Suprapubic skin (tissue), 4 donors: ENCODE results near the gene ZFP1. TPM values are rescaled to one million over a fixed set of nuclear protein-coding genes. Genes with fewer than 3 reads are reported as not detected.
"Not testable (repeated sequence)": the region's sequence is repeated elsewhere in the genome, so short reads cannot be mapped to it uniquely, and the experiment has no call there.

Experiments
- DNase-seq, 2 donors: peaks; one replicate each; pipeline ENCODE4 v3.0.0-alpha.2; 2019; ENCODE audit warnings: low spot score in 2 of 2
- H3K27ac ChIP-seq: fragments of 200-600 bp; sonication (generic); one replicate; pipeline ENCODE4 v1.5.1; 2019
- H3K27me3 ChIP-seq: fragments of 200-600 bp; sonication (generic); one replicate; pipeline ENCODE4 v1.5.1; 2019
- H3K36me3 ChIP-seq: fragments of 200-600 bp; sonication (generic); one replicate; pipeline ENCODE4 v1.5.1; 2019
- H3K4me1 ChIP-seq: fragments of 200-600 bp; sonication (generic); one replicate; pipeline ENCODE4 v1.5.1; 2019
- H3K4me3 ChIP-seq: fragments of 200-600 bp; sonication (generic); one replicate; pipeline ENCODE4 v1.5.1; 2019; ENCODE audit warnings: mild to moderate bottlenecking
- H3K9me3 ChIP-seq: fragments of 200-600 bp; sonication (generic); one replicate; pipeline ENCODE4 v1.5.1; 2019
- EP300 ChIP-seq: sonication (generic); formaldehyde crosslinking; IDR thresholded peaks from one replicate; pipeline ENCODE4 v1.6.1; 2017; ENCODE audit warnings: antibody characterized with exemption
- POLR2A ChIP-seq, 2 donors: fragments of 450-650 bp; IDR thresholded peaks; one replicate each; pipeline ENCODE4 v1.6.1; 2017; ENCODE audit warnings: antibody characterized with exemption in 2 of 2, mild to moderate bottlenecking in 2 of 2, moderate library complexity in 2 of 2
- POLR2AphosphoS5 ChIP-seq, 3 donors: sonication (generic); formaldehyde crosslinking; IDR thresholded peaks; one replicate each; pipeline ENCODE4 v1.6.1; 2017; ENCODE audit warnings: antibody characterized with exemption in 3 of 3
- WGBS: methylation state at CpG from one replicate; pipeline ENCODE4 v1.1.5; 2018; 5-methylcytosine and 5-hydroxymethylcytosine counted together
- total RNA-seq, 4 donors: library from RNA; depleted of rRNA; stranded (reverse); fragments of >200 nt; gene quantifications; one replicate each; pipeline ENCODE4 v1.1.0, GENCODE V29; 2016
- TF ChIP-seq, protein P1 (sequence below), 2 donors: fragments of 200-600 bp in 1 of 2; fragments of 450-650 bp in 1 of 2; sonication (generic) in 1 of 2; IDR thresholded peaks; one replicate each; pipeline ENCODE4 v1.5.1; 2016 to 2019; ENCODE audit warnings: antibody characterized with exemption in 2 of 2, mild to moderate bottlenecking in 1 of 2, moderate library complexity in 1 of 2

Gene ZFP1
- total RNA-seq, 4 donors from 2014 or later, result 4.4 to 8.7 (median 6.8) TPM

DNA sequence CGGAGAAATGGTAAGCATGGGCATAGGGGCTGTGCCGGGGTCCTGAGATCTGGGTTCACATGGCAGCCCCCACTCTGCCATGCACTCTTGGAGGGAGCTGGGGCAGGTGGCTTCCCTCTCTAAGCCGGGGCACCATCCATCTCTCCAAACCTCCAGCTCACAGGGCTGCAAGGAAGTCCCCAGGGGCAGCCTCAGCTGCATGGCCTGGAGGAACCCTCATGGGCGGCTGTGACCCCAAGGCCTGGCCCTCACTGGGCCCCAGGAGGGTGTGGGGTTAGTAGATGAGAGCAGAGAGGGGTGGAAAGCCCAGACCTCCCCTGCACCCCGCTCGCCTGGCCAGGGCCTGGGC lies 56.1 kb downstream of the ZFP1 start:
- Histone ChIP-seq H3K27ac (no peak overlapping the region), H3K36me3 (no peaks in the 10 kb centered on the region), H3K27me3 (no peaks in the 10 kb centered on the region), H3K9me3 (no peaks in the 10 kb centered on the region), H3K4me3 (no peak overlapping the region), H3K4me1 (peaks cover 5% of the 10 kb centered on the region)
- DNase-seq, result peak in 1 of 2 donors; percentile 37
- TF ChIP-seq POLR2A (IDR thresholded peaks at IDR 0.05), result no peak
- TF ChIP-seq POLR2AphosphoS5 (IDR thresholded peaks at IDR 0.05), result no peak
- no peak for TF ChIP-seq EP300
- TF ChIP-seq, protein P1, sequence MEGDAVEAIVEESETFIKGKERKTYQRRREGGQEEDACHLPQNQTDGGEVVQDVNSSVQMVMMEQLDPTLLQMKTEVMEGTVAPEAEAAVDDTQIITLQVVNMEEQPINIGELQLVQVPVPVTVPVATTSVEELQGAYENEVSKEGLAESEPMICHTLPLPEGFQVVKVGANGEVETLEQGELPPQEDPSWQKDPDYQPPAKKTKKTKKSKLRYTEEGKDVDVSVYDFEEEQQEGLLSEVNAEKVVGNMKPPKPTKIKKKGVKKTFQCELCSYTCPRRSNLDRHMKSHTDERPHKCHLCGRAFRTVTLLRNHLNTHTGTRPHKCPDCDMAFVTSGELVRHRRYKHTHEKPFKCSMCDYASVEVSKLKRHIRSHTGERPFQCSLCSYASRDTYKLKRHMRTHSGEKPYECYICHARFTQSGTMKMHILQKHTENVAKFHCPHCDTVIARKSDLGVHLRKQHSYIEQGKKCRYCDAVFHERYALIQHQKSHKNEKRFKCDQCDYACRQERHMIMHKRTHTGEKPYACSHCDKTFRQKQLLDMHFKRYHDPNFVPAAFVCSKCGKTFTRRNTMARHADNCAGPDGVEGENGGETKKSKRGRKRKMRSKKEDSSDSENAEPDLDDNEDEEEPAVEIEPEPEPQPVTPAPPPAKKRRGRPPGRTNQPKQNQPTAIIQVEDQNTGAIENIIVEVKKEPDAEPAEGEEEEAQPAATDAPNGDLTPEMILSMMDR (IDR thresholded peaks at IDR 0.05), result no peak
- WGBS, result no CpG with 5 or more reads among the region's 6 CpGs

DNA sequence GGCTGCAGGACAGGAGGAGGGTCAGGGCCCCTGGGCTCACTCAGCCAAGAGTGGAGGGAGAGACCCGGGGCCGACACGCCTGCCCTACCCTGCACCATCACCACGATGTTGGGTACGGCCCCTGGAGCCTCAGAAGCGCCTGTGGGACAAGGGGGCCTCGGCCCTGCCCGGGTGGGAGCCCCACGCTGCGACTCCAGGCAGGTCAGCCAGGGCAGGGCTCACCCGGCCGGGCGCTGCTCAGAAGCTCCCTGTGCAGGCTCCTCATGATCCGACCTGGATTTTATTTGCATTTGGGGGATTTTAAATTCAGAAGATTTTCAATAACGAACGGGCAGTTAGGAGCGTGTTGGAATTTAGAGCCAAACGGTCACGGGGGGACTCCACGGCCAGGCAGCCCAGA lies 56.6 kb downstream of the ZFP1 start:
- H3K36me3 ChIP-seq, H3K4me1 ChIP-seq, H3K4me3 ChIP-seq, H3K27me3 ChIP-seq, H3K27ac ChIP-seq, H3K9me3 ChIP-seq, DNase-seq: not testable (repeated sequence)
- WGBS, result no CpG with 5 or more reads among the region's 20 CpGs

DNA sequence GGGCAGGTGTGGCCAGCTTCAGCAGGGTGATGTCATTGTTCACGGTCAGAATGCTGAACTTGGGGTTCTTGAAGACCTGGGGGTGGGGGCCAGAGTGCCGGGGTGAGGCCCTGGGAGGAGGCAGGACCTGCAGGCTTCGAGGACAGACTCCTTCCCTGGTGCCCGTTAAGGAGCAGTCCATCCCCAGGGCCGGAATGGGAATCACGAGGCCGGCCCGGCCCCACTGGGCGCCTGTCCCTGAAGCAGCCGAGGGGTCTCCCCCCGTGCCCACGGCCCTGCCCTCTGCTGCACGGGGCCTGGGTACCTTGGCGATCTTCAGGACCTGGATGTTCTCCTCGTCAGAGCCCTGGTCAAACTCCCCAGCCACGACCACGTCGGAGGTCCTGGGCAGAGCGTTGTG lies 57.1 kb downstream of the ZFP1 start:
- not testable (repeated sequence) for H3K4me3 ChIP-seq, H3K27me3 ChIP-seq, H3K36me3 ChIP-seq, H3K9me3 ChIP-seq, DNase-seq, H3K4me1 ChIP-seq, H3K27ac ChIP-seq
- no CpG with 5 or more reads among the region's 19 CpGs for WGBS

DNA sequence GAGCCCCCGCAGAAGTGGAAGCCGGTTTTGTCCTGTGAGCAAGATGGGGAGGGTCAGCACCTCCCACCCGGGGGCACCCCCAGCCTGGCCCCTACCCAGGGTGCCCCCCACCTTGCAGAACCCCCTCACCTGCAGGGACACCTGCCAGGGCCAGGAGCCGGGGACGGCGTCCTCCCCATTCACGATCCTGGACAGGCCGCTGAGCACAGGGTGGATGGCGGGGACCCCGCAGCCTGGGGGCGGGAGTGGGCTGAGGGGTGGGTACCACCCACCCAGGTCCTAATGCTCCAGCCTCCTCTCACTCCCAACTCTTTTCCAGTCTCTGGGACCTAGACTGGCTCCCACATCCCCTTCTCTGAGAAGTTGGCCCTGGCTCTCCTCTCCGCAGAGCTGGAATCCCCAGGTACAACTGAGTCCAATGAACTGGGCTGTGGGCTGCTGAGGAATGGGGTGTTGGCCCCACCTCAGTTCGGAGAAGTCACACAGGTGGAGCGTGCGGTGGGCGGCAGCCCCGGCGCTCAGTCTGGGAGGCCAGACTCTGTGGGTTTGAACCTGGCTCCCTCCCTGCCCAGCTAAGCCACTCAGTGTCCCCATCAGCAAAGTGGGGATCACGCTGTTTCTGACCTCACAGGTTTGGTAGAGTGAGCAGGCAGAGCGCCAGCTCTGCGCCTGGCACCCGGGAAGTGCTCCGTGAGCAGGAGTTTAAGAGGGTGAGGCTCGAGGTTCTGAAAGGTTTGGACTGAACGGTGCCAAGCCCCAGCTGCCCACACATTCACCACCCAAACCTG lies 57.8 kb downstream of the ZFP1 start:
- not testable (repeated sequence) for H3K27me3 ChIP-seq, H3K36me3 ChIP-seq, DNase-seq, H3K9me3 ChIP-seq, H3K4me1 ChIP-seq, H3K4me3 ChIP-seq, H3K27ac ChIP-seq
- 43% methylated on average over 6 of the region's 25 CpGs for WGBS

DNA sequence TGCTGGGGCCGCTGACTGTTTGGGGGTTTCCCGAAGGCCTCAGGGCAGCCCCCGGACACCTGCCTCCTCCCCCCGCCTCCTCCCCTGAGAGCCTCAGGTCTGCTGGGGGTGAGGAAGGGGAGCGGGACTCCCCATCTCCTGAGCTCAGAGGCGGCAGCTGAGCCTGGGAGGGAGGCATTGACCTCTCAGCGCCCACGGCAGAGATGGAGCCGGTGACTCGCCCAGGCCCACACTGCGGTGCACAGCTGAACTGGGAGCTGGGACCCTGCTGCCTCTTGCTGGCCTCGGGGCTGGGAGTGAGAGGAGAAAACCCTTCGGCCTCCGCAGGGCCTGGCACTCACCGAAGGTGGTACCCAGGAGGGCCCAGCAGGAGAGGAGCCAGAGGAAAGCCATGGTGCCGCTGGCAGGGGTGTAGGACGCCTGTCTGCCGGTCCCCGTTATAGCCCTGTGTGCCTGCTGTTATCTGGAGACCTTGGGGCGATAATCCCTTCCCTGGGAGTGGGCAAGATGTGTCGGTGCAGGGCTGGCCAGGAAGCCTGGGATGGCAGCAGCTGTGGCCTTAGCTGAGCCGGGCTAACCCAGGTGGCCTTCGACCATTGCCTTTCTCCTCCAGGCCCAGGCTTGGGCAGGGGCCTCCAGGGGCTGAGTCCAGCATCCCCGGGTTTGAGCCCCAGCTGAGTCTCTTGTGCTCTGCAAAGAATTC lies 58.6 kb downstream of the ZFP1 start, which contains the start of gene CTRB2:
Gene CTRB2, minus strand, starts transcription at position 413 of the 703 bp plus-strand sequence. Its CDS starts 20 bp downstream, at position 393.
- TF ChIP-seq, protein P1 (IDR thresholded peaks at IDR 0.05), result no peak
- no peak for TF ChIP-seq POLR2AphosphoS5 (IDR thresholded peaks at IDR 0.05)
- TF ChIP-seq POLR2A (IDR thresholded peaks at IDR 0.05), result no peak
- TF ChIP-seq EP300, result no peak
- Histone ChIP-seq H3K27ac (no peak within 1 kb of the TSS), H3K4me3 (no peak within 1 kb of the TSS), H3K9me3 (no peaks in the 10 kb centered on the region), H3K36me3 (no peaks in the 10 kb centered on the region), H3K27me3 (no peaks in the 10 kb centered on the region), H3K4me1 (peaks cover 5% of the 10 kb centered on the region)
- no peak for DNase-seq
- 86% methylated on average over 16 of the region's 24 CpGs for WGBS

DNA sequence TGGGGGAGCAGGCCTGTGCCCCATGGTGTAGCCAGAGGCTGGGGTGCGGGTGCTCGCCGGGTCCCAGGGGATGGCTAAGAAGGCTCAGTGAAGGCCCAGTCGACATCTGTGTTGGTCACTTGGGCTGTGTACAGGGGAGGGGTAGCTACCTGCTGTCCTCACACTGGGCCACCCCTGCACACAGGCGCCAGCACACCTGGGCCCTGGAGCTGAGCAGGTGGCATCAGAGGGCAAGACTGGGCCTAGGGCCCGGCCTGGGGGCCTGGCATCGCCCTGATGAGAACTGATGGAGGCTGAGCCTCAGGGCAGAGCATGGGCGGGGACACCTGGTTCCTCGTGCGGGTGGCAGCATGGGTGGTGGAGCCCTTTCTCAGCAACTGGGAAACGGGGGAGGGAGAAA lies 59.5 kb downstream of the ZFP1 start:
- Histone ChIP-seq H3K9me3 (no peaks in the 10 kb centered on the region), H3K27me3 (no peaks in the 10 kb centered on the region), H3K36me3 (no peaks in the 10 kb centered on the region), H3K27ac (no peak overlapping the region), H3K4me1 (peaks cover 5% of the 10 kb centered on the region), H3K4me3 (no peak overlapping the region)
- TF ChIP-seq, protein P1 (IDR thresholded peaks at IDR 0.05), result no peak
- no peak for TF ChIP-seq POLR2A (IDR thresholded peaks at IDR 0.05)
- no peak for TF ChIP-seq POLR2AphosphoS5 (IDR thresholded peaks at IDR 0.05)
- no peak for TF ChIP-seq EP300
- no peak for DNase-seq
- 83% methylated on average over 11 of the region's 11 CpGs for WGBS
